HG02763 (cell line): Measurements from ENCODE around the gene TOPORS.
A peak's percentile ranks its signal among the peaks of the same experiment; 100 is the strongest.
"Not testable (repeated sequence)": the region's sequence is repeated elsewhere in the genome, so short reads cannot be mapped to it uniquely, and the experiment has no call there.

ENCODE experiments used
- ATAC-seq: cut with Tn5 transposase; IDR thresholded peaks from one replicate; pipeline ENCODE4 v1.9.1; 2021; ENCODE audit warnings: mild to moderate bottlenecking, moderate library complexity; ENCODE audit not compliant: unreplicated experiment

The TOPORS gene

GRCh38 chr9:32566770-32567169, 14.4 kb upstream of the TOPORS start:
- ATAC-seq = no peak

- no peak for ATAC-seq
These were observed 13.6 kb upstream of the TOPORS start for GRCh38 chr9:32565967-32566366.

- no peak for ATAC-seq
These were observed 6.1 kb upstream of the TOPORS start for GRCh38 chr9:32558408-32558934.

- ATAC-seq = no peak
These were observed 2.2 kb upstream of the TOPORS start for GRCh38 chr9:32554591-32554990.

- ATAC-seq = no peak
These were observed 1.7 kb upstream of the TOPORS start for GRCh38 chr9:32554107-32554506.

GRCh38 chr9:32551276-32552051, 922 bp downstream of the TOPORS start:
- ATAC-seq = peak; percentile 6

- ATAC-seq = peak; percentile 68
These were observed 1.7 kb downstream of the TOPORS start for GRCh38 chr9:32550562-32551275.

GRCh38 chr9:32550150-32550561, 2.2 kb downstream of the TOPORS start:
- ATAC-seq = no peak

- ATAC-seq = not testable (repeated sequence)
These were observed 4.2 kb downstream of the TOPORS start for GRCh38 chr9:32548213-32548612.

- no peak for ATAC-seq
These were observed 6.5 kb downstream of the TOPORS start for GRCh38 chr9:32545884-32546283.

- ATAC-seq = no peak
These were observed 9.3 kb downstream of the TOPORS start for GRCh38 chr9:32543047-32543446.

- no peak for ATAC-seq
These were observed 18.6 kb downstream of the TOPORS start for GRCh38 chr9:32533816-32534215.

- ATAC-seq = no peak
These were observed 19.1 kb downstream of the TOPORS start for GRCh38 chr9:32533336-32533735.

GRCh38 chr9:32526707-32527048, 25.7 kb downstream of the TOPORS start:
- ATAC-seq = no peak

- ATAC-seq = peak; percentile 69
These were observed 26.2 kb downstream of the TOPORS start, which contains the start of gene RIGI for GRCh38 chr9:32526041-32526706. TSS of gene RIGI (minus strand) at chr9:32526196. CDS start at chr9:32526166, 30 bp downstream.

- no peak for ATAC-seq
These were observed 26.7 kb downstream of the TOPORS start for GRCh38 chr9:32525709-32526030.

- no peak for ATAC-seq
These were observed 27.3 kb downstream of the TOPORS start for GRCh38 chr9:32524892-32525708.

GRCh38 chr9:32524558-32524891, 27.9 kb downstream of the TOPORS start:
- not testable (repeated sequence) for ATAC-seq

GRCh38 chr9:32523910-32524309, 28.5 kb downstream of the TOPORS start:
- no peak for ATAC-seq

GRCh38 chr9:32518276-32518675, 34.1 kb downstream of the TOPORS start:
- ATAC-seq = no peak

- no peak for ATAC-seq
These were observed 36.1 kb downstream of the TOPORS start for GRCh38 chr9:32516241-32516640.
